ENCODE results near the gene RBM18.

DNA sequence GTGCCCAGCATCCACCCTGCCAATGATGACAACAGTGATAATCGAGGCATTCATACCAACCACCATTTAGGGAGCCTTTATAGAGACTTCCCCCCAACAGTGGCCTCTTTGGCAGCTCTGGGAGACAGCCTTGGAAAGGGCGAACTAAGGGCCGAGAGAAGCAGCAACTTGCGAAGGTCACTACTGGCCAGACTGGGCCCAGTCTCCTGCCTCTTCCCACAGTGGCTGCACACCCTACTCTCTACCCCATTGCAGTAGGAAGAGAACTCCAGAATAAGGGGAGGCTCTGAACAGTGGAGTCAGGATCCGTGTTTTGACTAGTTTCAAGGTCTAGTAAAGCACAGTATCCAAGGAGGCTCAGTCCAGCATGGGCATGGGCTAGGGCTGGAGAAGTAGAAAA lies 41.2 kb downstream of the RBM18 start:
- TF ChIP-seq CTCF (conservative IDR thresholded peaks at IDR 0.05; ENCODE audit: low read depth, low read length) (no peak), FOS (IDR thresholded peaks at IDR 0.05; ENCODE audit: low read depth, low read length) (no peak), RCOR1 (IDR thresholded peaks at IDR 0.05; ENCODE audit: insufficient replicate concordance, low read length) (no peak), POLR2A (IDR thresholded peaks at IDR 0.05; ENCODE audit: low read depth, low read length) (no peak), BHLHE40 (IDR thresholded peaks at IDR 0.05; ENCODE audit: low read depth, low read length) (no peak), MXI1 (IDR thresholded peaks at IDR 0.05; ENCODE audit: borderline replicate concordance, low read depth, low read length) (no peak), SMC3 (IDR thresholded peaks at IDR 0.05; ENCODE audit: low read depth, low read length) (no peak), RAD21 (IDR thresholded peaks at IDR 0.05; ENCODE audit: low read length) (no peak), CEBPB (IDR thresholded peaks at IDR 0.05; ENCODE audit: low read depth, low read length) (no peak), CHD1 (IDR thresholded peaks at IDR 0.05; ENCODE audit: low read depth, low read length) (no peak)

All from IMR-90 (cell line).